K562 (cell line): ENCODE results near the gene SFXN3. TPM values are rescaled to one million over a fixed set of nuclear protein-coding genes. Genes with fewer than 3 reads are reported as not detected.

Source experiments
- AFF4 ChIP-seq: sonication (generic); formaldehyde crosslinking; IDR thresholded peaks from 2 replicates; pipeline ENCODE4 v1.8.0; 2023; ENCODE audit warnings: mild to moderate bottlenecking, missing genetic modification reagents
- ATF4 ChIP-seq: fragments of 450-650 bp; formaldehyde crosslinking; IDR thresholded peaks from 2 replicates; pipeline ENCODE4 v1.4.0; 2022; ENCODE audit warnings: mild to moderate bottlenecking, moderate library complexity
- E2F6 ChIP-seq, 2 experiments: IDR thresholded peaks; 2 replicates each; pipeline ENCODE4 v1.6.1; 2011; ENCODE audit warnings: borderline replicate concordance in 1 of 2, control low read depth in 1 of 2, low read depth in 1 of 2, low read length in 1 of 2, mild to moderate bottlenecking in 1 of 2, mixed read lengths in 1 of 2, moderate library complexity in 1 of 2; ENCODE audit not compliant: insufficient read depth in 1 of 2, insufficient read length in 1 of 2, poor library complexity in 1 of 2, severe bottlenecking in 1 of 2; ENCODE audit errors: extremely low read depth in 1 of 2
- HDAC8 ChIP-seq: fragments of 450-650 bp; IDR thresholded peaks from 2 replicates; pipeline ENCODE4 v1.6.1; 2016; ENCODE audit warnings: mild to moderate bottlenecking, missing genetic modification characterization, moderate library complexity, missing compliant biosample characterization
- HNRNPL ChIP-seq: fragments of 200-400 bp; formaldehyde crosslinking; IDR thresholded peaks from 2 replicates; pipeline ENCODE4 v1.6.1; 2017; ENCODE audit warnings: low read depth, mild to moderate bottlenecking, low read length
- IFI16 ChIP-seq: fragments of 250-450 bp; sonication (Bioruptor Pico); IDR thresholded peaks from 2 replicates; pipeline ENCODE4 v2.1.2; 2022; ENCODE audit warnings: mild to moderate bottlenecking, inconsistent platforms
- MAX ChIP-seq: sonication (generic); formaldehyde crosslinking; IDR thresholded peaks from 2 replicates; pipeline ENCODE4 v1.9.0; 2022; ENCODE audit warnings: mild to moderate bottlenecking, missing genetic modification reagents
- NCOA4 ChIP-seq: fragments of 450-650 bp; IDR thresholded peaks from 2 replicates; pipeline ENCODE4 v1.6.1; 2018; ENCODE audit warnings: mild to moderate bottlenecking; ENCODE audit not compliant: partially characterized antibody
- RB1 ChIP-seq: fragments of 450-650 bp; IDR thresholded peaks from 2 replicates; pipeline ENCODE4 v1.6.1; 2017; ENCODE audit warnings: low read depth, mild to moderate bottlenecking
- RFX5 ChIP-seq: IDR thresholded peaks from 2 replicates; pipeline ENCODE4 v1.6.1; 2011; ENCODE audit warnings: low read depth, mild to moderate bottlenecking, improper control_type of control experiment, low read length
- TAF9B ChIP-seq: fragments of 450-650 bp; IDR thresholded peaks from 2 replicates; pipeline ENCODE4 v1.6.1; 2018; ENCODE audit warnings: mild to moderate bottlenecking; ENCODE audit not compliant: partially characterized antibody
- TEAD1 ChIP-seq, 2 experiments: fragments of 450-650 bp in 1 of 2; sonication (generic) in 1 of 2; formaldehyde crosslinking; IDR thresholded peaks; 2 replicates each; pipeline versions ENCODE4 v1.4.0 to v1.8.0; 2020 to 2022; ENCODE audit warnings: mild to moderate bottlenecking in 2 of 2, missing genetic modification reagents in 1 of 2
- YY1 ChIP-seq, 3 experiments: IDR thresholded peaks; 2 replicates each; pipeline ENCODE4 v1.6.1; 2011; ENCODE audit warnings: low read length in 2 of 3, mild to moderate bottlenecking in 2 of 3, moderate library complexity in 2 of 3, borderline replicate concordance in 1 of 3, control low read depth in 1 of 3, low read depth in 1 of 3; ENCODE audit not compliant: insufficient read depth in 3 of 3, insufficient replicate concordance in 2 of 3, control insufficient read depth in 1 of 3, insufficient read length in 1 of 3; ENCODE audit errors: extremely low read depth in 1 of 3
- ZBTB49 ChIP-seq: sonication (generic); formaldehyde crosslinking; IDR thresholded peaks from 2 replicates; pipeline ENCODE4 v1.8.0; 2022; ENCODE audit warnings: missing genetic modification reagents, mild to moderate bottlenecking, borderline replicate concordance
- ZNF184 ChIP-seq: sonication (generic); formaldehyde crosslinking; IDR thresholded peaks from 2 replicates; pipeline ENCODE4 v1.5.0; 2020; ENCODE audit warnings: missing genetic modification reagents
- ZNF253 ChIP-seq: fragments of 250-450 bp; sonication (Bioruptor Pico); conservative IDR thresholded peaks from 2 replicates; pipeline ENCODE4 v1.6.1; 2021; ENCODE audit warnings: mild to moderate bottlenecking
- ZNF57 ChIP-seq: fragments of 450-650 bp; formaldehyde crosslinking; IDR thresholded peaks from 2 replicates; pipeline ENCODE4 v1.4.0; 2020; ENCODE audit warnings: mild to moderate bottlenecking, moderate library complexity
- polyA plus RNA-seq, 8 experiments: library from polyadenylated mRNA; depleted of rRNA in 4 of 8; stranded (reverse) in 5 of 8; unstranded in 3 of 8; fragments of >200 nt; fragmentation: Nextera tagmentation in 2 of 8; fragmentation: Illumina TruSeq in 1 of 8; extraction: Ambion mirVana in 2 of 8; extraction: Trizol in 1 of 8; gene quantifications; 2 replicates each; pipeline versions ENCODE4 v1.2.1 to v1.2.3, GENCODE V29; 2011 to 2014; ENCODE audit warnings: inconsistent platforms in 1 of 8, missing spikeins in 1 of 8
- total RNA-seq, 7 experiments: library from RNA; depleted of rRNA in 6 of 7; stranded (reverse); fragments of >200 nt in 6 of 7; fragmentation: Illumina TruSeq in 2 of 7; extraction: Trizol in 2 of 7; gene quantifications; 2 replicates each; pipeline versions ENCODE4 v1.2.1 to v1.2.3, GENCODE V29; 2011 to 2021; ENCODE audit warnings: low replicate concordance in 1 of 7

SFXN3 gene
- total and polyA plus RNA-seq, 9 of the 15 experiments (the other 6 are each of a cell fraction or from before 2014, with no cell fraction given), result 0.24 to 4.6 (median 0.86) TPM

GRCh38 chr10:101060951-101061623 is 30.1 kb downstream of the SFXN3 start (continued):
- TF ChIP-seq ZBTB49 (CRISPR knock-in tag) (no peak), TAF9B (peak; percentile 57), IFI16 (CRISPR knock-in tag) (no peak), AFF4 (CRISPR knock-in tag) (0 out of 2 replicates have a peak, but pooled peaks have one; percentile 77), MAX (CRISPR knock-in tag) (0 out of 2 replicates have a peak, but pooled peaks have one; percentile 53), RFX5 (no peak), ZNF253 (CRISPR knock-in tag) (no peak), ATF4 (no peak), YY1 (IDR thresholded peaks at IDR 0.05; ENCODE audit: borderline replicate concordance in 1 of 3, control insufficient read depth in 1 of 3, extremely low read depth in 1 of 3, insufficient read depth in 3 of 3, insufficient read length in 1 of 3, insufficient replicate concordance in 2 of 3, low read depth in 1 of 3, low read length in 2 of 3) (peak in 1 of 3 experiments; percentile 57), ZNF184 (CRISPR knock-in tag) (no peak), ZNF57 (no peak), HNRNPL (peak; percentile 16; the same call in 1 of the 2 replicates), E2F6 (IDR thresholded peaks at IDR 0.05; ENCODE audit: borderline replicate concordance in 1 of 2, extremely low read depth in 1 of 2, insufficient read depth in 1 of 2, insufficient read length in 1 of 2, low read depth in 1 of 2, low read length in 1 of 2, poor library complexity in 1 of 2, severe bottlenecking in 1 of 2) (peak in 1 of 2 experiments; percentile 31), TEAD1 (CRISPR knock-in tag; IDR thresholded peaks at IDR 0.05) (peak in 1 of 2 experiments; percentile 24; a peak in 1 of 4 replicates), NCOA4 (no peak), RB1 (peak; percentile 37; the same call in 1 of the 2 replicates), HDAC8 (tag) (peak; percentile 62; the same call in 1 of the 2 replicates)
